WTC11 (cell line): ENCODE results near the gene CTH. TPM values are rescaled to one million over a fixed set of nuclear protein-coding genes. Genes with fewer than 3 reads are reported as not detected.

Source experiments
- ATAC-seq: fragments of 200-7000 bp; cut with Tn5 transposase; 2 replicates; pipeline ENCODE4 v1.10.0; 2021; ENCODE audit warnings: mild to moderate bottlenecking, moderate library complexity
- CTCF ChIA-PET: fragments of 300-600 bp; sonication (Branson Sonifier 250); formaldehyde crosslinking; loops from one replicate; lab custom pipeline; 2021; ENCODE audit warnings: antibody characterized with exemption; lab: Charles Lee
- POLR2A ChIA-PET: fragments of 350-600 bp; sonication (Branson Sonifier 250); formaldehyde crosslinking; loops from one replicate; lab custom pipeline; 2021; ENCODE audit warnings: antibody characterized with exemption; lab: Charles Lee
- DNase-seq: peaks from one replicate; pipeline ENCODE4 v3.0.0; 2021; ENCODE audit warnings: low spot score
- H3K27ac Mint-ChIP-seq: 2 replicates; pipeline ENCODE4 v1.8.0; 2021; ENCODE audit warnings: mixed read lengths
- H3K27me3 Mint-ChIP-seq: 2 replicates; pipeline ENCODE4 v1.8.0; 2021; ENCODE audit warnings: low read depth, mild to moderate bottlenecking, moderate library complexity, mixed read lengths
- H3K36me3 Mint-ChIP-seq: 2 replicates; pipeline ENCODE4 v1.8.0; 2021; ENCODE audit warnings: mixed read lengths
- H3K4me1 Mint-ChIP-seq: 2 replicates; pipeline ENCODE4 v1.8.0; 2022; ENCODE audit warnings: mixed read lengths
- H3K4me3 Mint-ChIP-seq: 2 replicates; pipeline ENCODE4 v1.8.0; 2021; ENCODE audit warnings: mild to moderate bottlenecking, moderate library complexity, mixed read lengths
- H3K9me3 Mint-ChIP-seq: 2 replicates; pipeline ENCODE4 v1.8.0; 2021; ENCODE audit warnings: mixed read lengths
- ARID4B ChIP-seq: sonication (generic); formaldehyde crosslinking; IDR thresholded peaks from 2 replicates; pipeline ENCODE4 v1.8.0; 2023; ENCODE audit warnings: missing genetic modification reagents, mild to moderate bottlenecking, borderline replicate concordance
- CBFB ChIP-seq: sonication (generic); formaldehyde crosslinking; IDR thresholded peaks from 2 replicates; pipeline ENCODE4 v1.8.1; 2022; ENCODE audit warnings: mild to moderate bottlenecking, low read depth, missing genetic modification reagents
- EMX1 ChIP-seq: fragments of 250-450 bp; sonication (Bioruptor Pico); IDR thresholded peaks from 2 replicates; pipeline ENCODE4 v1.8.0; 2021; ENCODE audit warnings: mild to moderate bottlenecking
- ESRRA ChIP-seq: sonication (generic); formaldehyde crosslinking; IDR thresholded peaks from 2 replicates; pipeline ENCODE4 v1.8.1; 2022; ENCODE audit warnings: mild to moderate bottlenecking, missing genetic modification reagents, borderline replicate concordance
- ETV6 ChIP-seq: sonication (generic); formaldehyde crosslinking; IDR thresholded peaks from 2 replicates; pipeline ENCODE4 v1.8.1; 2022; ENCODE audit warnings: mild to moderate bottlenecking, missing genetic modification reagents
- GABPB1 ChIP-seq: sonication (generic); formaldehyde crosslinking; IDR thresholded peaks from 2 replicates; pipeline ENCODE4 v1.8.1; 2023; ENCODE audit warnings: mild to moderate bottlenecking, missing genetic modification reagents
- JAZF1 ChIP-seq: fragments of 250-450 bp; sonication (Bioruptor Pico); IDR thresholded peaks from 2 replicates; pipeline ENCODE4 v1.9.0; 2021; ENCODE audit warnings: moderate library complexity, mild to moderate bottlenecking, inconsistent platforms
- MLX ChIP-seq: sonication (generic); formaldehyde crosslinking; IDR thresholded peaks from 2 replicates; pipeline ENCODE4 v1.8.1; 2023; ENCODE audit warnings: mild to moderate bottlenecking, missing genetic modification reagents, moderate library complexity
- NFE2L1 ChIP-seq: sonication (generic); formaldehyde crosslinking; IDR thresholded peaks from 2 replicates; pipeline ENCODE4 v1.8.1; 2023; ENCODE audit warnings: missing genetic modification reagents
- NFYB ChIP-seq: sonication (generic); formaldehyde crosslinking; conservative IDR thresholded peaks from 2 replicates; pipeline ENCODE4 v1.8.0; 2022; ENCODE audit warnings: low read depth, missing genetic modification reagents
- NR1H2 ChIP-seq: sonication (generic); formaldehyde crosslinking; IDR thresholded peaks from 2 replicates; pipeline ENCODE4 v1.9.0; 2021; ENCODE audit warnings: mild to moderate bottlenecking, moderate library complexity, missing genetic modification reagents
- NR2C2 ChIP-seq: sonication (generic); formaldehyde crosslinking; IDR thresholded peaks from 2 replicates; pipeline ENCODE4 v1.8.0; 2022; ENCODE audit warnings: mild to moderate bottlenecking, missing genetic modification reagents
- SOX15 ChIP-seq: fragments of 250-450 bp; sonication (Bioruptor Pico); IDR thresholded peaks from 2 replicates; pipeline ENCODE4 v1.9.0; 2021; ENCODE audit warnings: mild to moderate bottlenecking
- STAT6 ChIP-seq: sonication (generic); formaldehyde crosslinking; conservative IDR thresholded peaks from 2 replicates; pipeline ENCODE4 v1.8.1; 2023; ENCODE audit warnings: mild to moderate bottlenecking, low read depth, missing genetic modification reagents, moderate library complexity
- ZNF121 ChIP-seq: sonication (generic); formaldehyde crosslinking; IDR thresholded peaks from 2 replicates; pipeline ENCODE4 v1.8.0; 2023; ENCODE audit warnings: missing genetic modification reagents
- ZNF396 ChIP-seq: fragments of 250-450 bp; sonication (Bioruptor Pico); IDR thresholded peaks from 2 replicates; pipeline ENCODE4 v1.8.0; 2021; ENCODE audit warnings: mild to moderate bottlenecking, moderate library complexity, borderline replicate concordance
- total RNA-seq: library from RNA; stranded (reverse); gene quantifications from 3 replicates; pipeline ENCODE4 v1.2.3, GENCODE V29; 2021
- TF ChIP-seq, protein P1 (sequence below): sonication (generic); formaldehyde crosslinking; IDR thresholded peaks from 2 replicates; pipeline ENCODE4 v1.8.1; 2022; ENCODE audit warnings: low read depth, mild to moderate bottlenecking, moderate library complexity, missing genetic modification reagents, borderline replicate concordance
- TF ChIP-seq, protein P2 (sequence below): sonication (generic); formaldehyde crosslinking; IDR thresholded peaks from 2 replicates; pipeline ENCODE4 v1.8.1; 2023; ENCODE audit warnings: mild to moderate bottlenecking, missing genetic modification reagents

Gene CTH
- total RNA-seq, 1 experiment from 2014 or later: 27.8 TPM

- H3K27ac Mint-ChIP-seq: no peak overlapping the region
- no peak for ATAC-seq
Observed at GRCh38 chr1:70436622-70437251, 25.7 kb downstream of the CTH start.

More at GRCh38 chr1:70436622-70437251, 25.7 kb downstream of the CTH start:
- no peaks in the 10 kb centered on the region for H3K9me3 Mint-ChIP-seq
- TF ChIP-seq NFYB: no peak
- no peak for TF ChIP-seq NR1H2 (CRISPR knock-in tag)
- TF ChIP-seq EMX1 (CRISPR knock-in tag): no peak
- TF ChIP-seq JAZF1 (CRISPR knock-in tag): no peak
- TF ChIP-seq CBFB: no peak
- TF ChIP-seq ZNF396 (CRISPR knock-in tag): no peak
- TF ChIP-seq ZNF121: no peak
- TF ChIP-seq MLX: no peak
- no peak for TF ChIP-seq ETV6
- TF ChIP-seq, protein P1, sequence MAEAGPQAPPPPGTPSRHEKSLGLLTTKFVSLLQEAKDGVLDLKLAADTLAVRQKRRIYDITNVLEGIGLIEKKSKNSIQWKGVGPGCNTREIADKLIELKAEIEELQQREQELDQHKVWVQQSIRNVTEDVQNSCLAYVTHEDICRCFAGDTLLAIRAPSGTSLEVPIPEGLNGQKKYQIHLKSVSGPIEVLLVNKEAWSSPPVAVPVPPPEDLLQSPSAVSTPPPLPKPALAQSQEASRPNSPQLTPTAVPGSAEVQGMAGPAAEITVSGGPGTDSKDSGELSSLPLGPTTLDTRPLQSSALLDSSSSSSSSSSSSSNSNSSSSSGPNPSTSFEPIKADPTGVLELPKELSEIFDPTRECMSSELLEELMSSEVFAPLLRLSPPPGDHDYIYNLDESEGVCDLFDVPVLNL: no peak
- TF ChIP-seq STAT6 (CRISPR knock-in tag): no peak
- no peak for TF ChIP-seq NFE2L1 (CRISPR knock-in tag)
- TF ChIP-seq SOX15 (CRISPR knock-in tag): no peak
- TF ChIP-seq, protein P2, sequence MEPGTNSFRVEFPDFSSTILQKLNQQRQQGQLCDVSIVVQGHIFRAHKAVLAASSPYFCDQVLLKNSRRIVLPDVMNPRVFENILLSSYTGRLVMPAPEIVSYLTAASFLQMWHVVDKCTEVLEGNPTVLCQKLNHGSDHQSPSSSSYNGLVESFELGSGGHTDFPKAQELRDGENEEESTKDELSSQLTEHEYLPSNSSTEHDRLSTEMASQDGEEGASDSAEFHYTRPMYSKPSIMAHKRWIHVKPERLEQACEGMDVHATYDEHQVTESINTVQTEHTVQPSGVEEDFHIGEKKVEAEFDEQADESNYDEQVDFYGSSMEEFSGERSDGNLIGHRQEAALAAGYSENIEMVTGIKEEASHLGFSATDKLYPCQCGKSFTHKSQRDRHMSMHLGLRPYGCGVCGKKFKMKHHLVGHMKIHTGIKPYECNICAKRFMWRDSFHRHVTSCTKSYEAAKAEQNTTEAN (CRISPR knock-in tag): no peak
- TF ChIP-seq NR2C2 (CRISPR knock-in tag): no peak
- TF ChIP-seq ARID4B (CRISPR knock-in tag): no peak
- no peak for TF ChIP-seq ESRRA
- no peak for TF ChIP-seq GABPB1
- CTCF ChIA-PET: interaction anchor here (0.6 kb wide), 1 partner anchor 50 kb away, joined by 3 read pairs; no protein-coding TSS in a partner anchor
- H3K27me3 Mint-ChIP-seq: no peaks in the 10 kb centered on the region
- POLR2A ChIA-PET: no interaction called here
- peaks cover 42% of the 10 kb centered on the region for H3K36me3 Mint-ChIP-seq
- no peak for DNase-seq
- H3K4me3 Mint-ChIP-seq: no peak overlapping the region
- peaks cover 13% of the 10 kb centered on the region for H3K4me1 Mint-ChIP-seq
